Measurements from ENCODE around the gene LCE3A.

GRCh38 chr1:152621993-152622392 is 910 bp downstream of the LCE3A start:
- TF ChIP-seq CTCF (conservative IDR thresholded peaks at IDR 0.05; ENCODE audit: low read depth, low read length) = no peak
- TF ChIP-seq EZH2phosphoT487 (IDR thresholded peaks at IDR 0.05; ENCODE audit: borderline replicate concordance, low read length) = no peak
- TF ChIP-seq EZH2 (IDR thresholded peaks at IDR 0.05; ENCODE audit: low read length, unreplicated experiment) = no peak

Data from PC-3 (cell line).